Naive thymus-derived CD4-positive, alpha-beta T cell (primary cell): Measurements from ENCODE around the gene AMBP. TPM values are rescaled to one million over a fixed set of nuclear protein-coding genes. Genes with fewer than 3 reads are reported as not detected.

Source experiments
- ATAC-seq: fragments of 150-1000 bp; cut with Tn5 transposase; 2 replicates; pipeline ENCODE4 v1.10.0; 2021; ENCODE audit warnings: mild to moderate bottlenecking, moderate library complexity
- CTCF ChIA-PET: fragments of 350-600 bp; sonication (Branson Sonifier 250); formaldehyde crosslinking; loops from one replicate; lab custom pipeline; 2021; ENCODE audit warnings: antibody characterized with exemption; lab: Charles Lee
- POLR2A ChIA-PET: fragments of 350-600 bp; sonication (Branson Sonifier 250); formaldehyde crosslinking; loops from one replicate; lab custom pipeline; 2021; ENCODE audit warnings: antibody characterized with exemption, inconsistent platforms; lab: Charles Lee
- DNase-seq, 9 donors: peaks; one replicate each; pipeline versions ENCODE4 v3.0.0 to v3.0.0-alpha.2; 2020 to 2022; ENCODE audit warnings: mixed read lengths in 1 of 9
- H3K27ac ChIP-seq: one replicate; pipeline ENCODE4 v1.7.0; 2013; ENCODE audit warnings: mild to moderate bottlenecking, low read depth, low read length, moderate library complexity
- H3K27me3 ChIP-seq, 2 donors: one replicate each; pipeline ENCODE4 v1.7.0; 2013; ENCODE audit warnings: low read length in 2 of 2, mild to moderate bottlenecking in 2 of 2, moderate library complexity in 2 of 2; ENCODE audit not compliant: control insufficient read depth in 2 of 2, insufficient read depth in 2 of 2
- H3K36me3 ChIP-seq, 3 experiments: 1 replicate in 2 of 3; 2 replicates in 1 of 3; pipeline ENCODE4 v1.7.0; 2013; ENCODE audit warnings: low read length in 3 of 3, mild to moderate bottlenecking in 3 of 3, moderate library complexity in 1 of 3; ENCODE audit not compliant: insufficient read depth in 3 of 3, control insufficient read depth in 2 of 3
- H3K4me1 ChIP-seq, 2 donors: one replicate each; pipeline ENCODE4 v1.7.0; 2013; ENCODE audit warnings: low read length in 2 of 2, mild to moderate bottlenecking in 2 of 2, moderate library complexity in 1 of 2; ENCODE audit not compliant: control insufficient read depth in 2 of 2, insufficient read depth in 2 of 2
- H3K4me3 ChIP-seq: 2 replicates; pipeline ENCODE4 v1.7.0; 2013; ENCODE audit warnings: mild to moderate bottlenecking, low read length
- H3K9me3 ChIP-seq, 3 experiments: 1 replicate in 2 of 3; 2 replicates in 1 of 3; pipeline ENCODE4 v1.7.0; 2013; ENCODE audit warnings: low read length in 3 of 3; ENCODE audit not compliant: control insufficient read depth in 2 of 3
- H3K27ac Mint-ChIP-seq, 9 donors: one replicate each; pipeline ENCODE4 v1.8.0; 2020 to 2022; ENCODE audit warnings: mixed read lengths in 9 of 9, mild to moderate bottlenecking in 8 of 9, moderate library complexity in 5 of 9, inconsistent platforms in 2 of 9
- H3K27me3 Mint-ChIP-seq, 5 donors: one replicate each; pipeline ENCODE4 v1.8.0; 2021 to 2022; ENCODE audit warnings: mixed read lengths in 5 of 5, mild to moderate bottlenecking in 1 of 5
- H3K36me3 Mint-ChIP-seq, 5 donors: one replicate each; pipeline ENCODE4 v1.8.0; 2020 to 2022; ENCODE audit warnings: mixed read lengths in 5 of 5, mild to moderate bottlenecking in 3 of 5, inconsistent platforms in 1 of 5
- H3K4me1 Mint-ChIP-seq, 7 donors: one replicate each; pipeline ENCODE4 v1.8.0; 2020 to 2022; ENCODE audit warnings: mixed read lengths in 7 of 7, mild to moderate bottlenecking in 3 of 7, inconsistent platforms in 1 of 7
- H3K4me3 Mint-ChIP-seq, 10 donors: one replicate each; pipeline ENCODE4 v1.8.0; 2020 to 2022; ENCODE audit warnings: mild to moderate bottlenecking in 10 of 10, mixed read lengths in 10 of 10, moderate library complexity in 6 of 10, inconsistent platforms in 2 of 10
- H3K9me3 Mint-ChIP-seq, 11 donors: one replicate each; pipeline ENCODE4 v1.8.0; 2020 to 2022; ENCODE audit warnings: mixed read lengths in 11 of 11, mild to moderate bottlenecking in 4 of 11, inconsistent platforms in 1 of 11, moderate library complexity in 1 of 11
- intact Hi-C, 2 donors: fragments of 100-400 bp; cut with micrococcal nuclease; formaldehyde crosslinking; loops; one replicate each; pipeline ENCODE4 v1.15.1; 2023
- polyA plus RNA-seq, 2 donors: library from polyadenylated mRNA; unstranded; fragments of 300-500 nt; fragmentation: Illumina TruSeq; gene quantifications; one replicate each; pipeline ENCODE4 v1.2.3, GENCODE V29; 2021
- total RNA-seq, 6 experiments: library from RNA in 5 of 6; stranded (reverse) in 5 of 6; gene quantifications; 1 replicate in 5 of 6; 2 replicates in 1 of 6; pipeline ENCODE4 v1.2.3 and lab custom pipeline; 2021 to 2026

The AMBP gene
- total and polyA plus RNA-seq, 7 experiments from 2014 or later, result not detected

GRCh38 chr9:114012126-114012525, 66.0 kb downstream of the AMBP start:
- Histone ChIP-seq H3K36me3 (no peaks in the 10 kb centered on the region), H3K9me3 (no peaks in the 10 kb centered on the region), H3K4me1 (no peaks in the 10 kb centered on the region), H3K27ac (no peak overlapping the region), H3K27me3 (no peaks in the 10 kb centered on the region), H3K4me3 (no peak overlapping the region)
- no peak for DNase-seq
- ChIA-PET CTCF (no interaction called here), POLR2A (no interaction called here)
- H3K27ac Mint-ChIP-seq, result no peak overlapping the region
- no peak for ATAC-seq
- H3K27me3 Mint-ChIP-seq, result peaks cover 0 to 6% (median 0%) of the 10 kb centered on the region in 5 donors
- intact Hi-C loops, result no loop called here
- peaks cover 0 to 21% (median 6%) of the 10 kb centered on the region in 11 donors for H3K9me3 Mint-ChIP-seq
- H3K4me1 Mint-ChIP-seq, result no peaks in the 10 kb centered on the region
- H3K36me3 Mint-ChIP-seq, result peaks cover 0 to 9% (median 0%) of the 10 kb centered on the region in 5 donors
- H3K4me3 Mint-ChIP-seq, result no peak overlapping the region

- Histone ChIP-seq H3K9me3 (no peaks in the 10 kb centered on the region), H3K4me1 (no peaks in the 10 kb centered on the region), H3K36me3 (no peaks in the 10 kb centered on the region), H3K27me3 (no peaks in the 10 kb centered on the region), H3K27ac (no peak overlapping the region), H3K4me3 (no peak overlapping the region)
- ChIA-PET POLR2A (no interaction called here), CTCF (no interaction called here)
- no peaks in the 10 kb centered on the region for H3K4me1 Mint-ChIP-seq
- no peak for ATAC-seq
- no peak overlapping the region for H3K4me3 Mint-ChIP-seq
- H3K27me3 Mint-ChIP-seq, result peaks cover 0 to 6% (median 0%) of the 10 kb centered on the region in 5 donors
- H3K36me3 Mint-ChIP-seq, result peaks cover 0 to 9% (median 0%) of the 10 kb centered on the region in 5 donors
- peaks cover 0 to 21% (median 6%) of the 10 kb centered on the region in 11 donors for H3K9me3 Mint-ChIP-seq
- intact Hi-C loops, result no loop called here
- H3K27ac Mint-ChIP-seq, result no peak overlapping the region
- no peak for DNase-seq
Observed at GRCh38 chr9:114011313-114011712, 66.8 kb downstream of the AMBP start.

Other genes starting within 250 kb of the AMBP start
- gene ZNF618, start 202.0 kb downstream of the AMBP start, total RNA-seq, result 1 to 10 TPM in 4 of 5 experiments, under 1 TPM in 1; 0.24 to 3.3 (median 1.2) TPM
- under 1 TPM; 0.17 to 0.50 TPM for gene ZNF618, start 202.0 kb downstream of the AMBP start, polyA plus RNA-seq
- gene KIF12, start 21.0 kb upstream of the AMBP start, total RNA-seq, result not detected
- gene KIF12, start 21.0 kb upstream of the AMBP start, polyA plus RNA-seq, result not detected
- 1 to 10 TPM; 1.2 to 2.4 (median 1.9) TPM for gene COL27A1, start 77.2 kb upstream of the AMBP start, total RNA-seq
- gene COL27A1, start 77.2 kb upstream of the AMBP start, polyA plus RNA-seq, result not detected
- under 1 TPM in 1 of 5 experiments, not detected in 4; 0.29 TPM for gene ORM1, start 244.8 kb upstream of the AMBP start, total RNA-seq
- not detected for gene ORM1, start 244.8 kb upstream of the AMBP start, polyA plus RNA-seq